IPS DF 4.7 (cell line): Measurements from ENCODE around the gene BDKRB1.

Experiments used
- DNase-seq: peaks from one replicate; pipeline ENCODE4 v3.0.0-alpha.2; 2013; ENCODE audit warnings: low spot score; ENCODE audit errors: extremely low read depth

Gene BDKRB1

DNA sequence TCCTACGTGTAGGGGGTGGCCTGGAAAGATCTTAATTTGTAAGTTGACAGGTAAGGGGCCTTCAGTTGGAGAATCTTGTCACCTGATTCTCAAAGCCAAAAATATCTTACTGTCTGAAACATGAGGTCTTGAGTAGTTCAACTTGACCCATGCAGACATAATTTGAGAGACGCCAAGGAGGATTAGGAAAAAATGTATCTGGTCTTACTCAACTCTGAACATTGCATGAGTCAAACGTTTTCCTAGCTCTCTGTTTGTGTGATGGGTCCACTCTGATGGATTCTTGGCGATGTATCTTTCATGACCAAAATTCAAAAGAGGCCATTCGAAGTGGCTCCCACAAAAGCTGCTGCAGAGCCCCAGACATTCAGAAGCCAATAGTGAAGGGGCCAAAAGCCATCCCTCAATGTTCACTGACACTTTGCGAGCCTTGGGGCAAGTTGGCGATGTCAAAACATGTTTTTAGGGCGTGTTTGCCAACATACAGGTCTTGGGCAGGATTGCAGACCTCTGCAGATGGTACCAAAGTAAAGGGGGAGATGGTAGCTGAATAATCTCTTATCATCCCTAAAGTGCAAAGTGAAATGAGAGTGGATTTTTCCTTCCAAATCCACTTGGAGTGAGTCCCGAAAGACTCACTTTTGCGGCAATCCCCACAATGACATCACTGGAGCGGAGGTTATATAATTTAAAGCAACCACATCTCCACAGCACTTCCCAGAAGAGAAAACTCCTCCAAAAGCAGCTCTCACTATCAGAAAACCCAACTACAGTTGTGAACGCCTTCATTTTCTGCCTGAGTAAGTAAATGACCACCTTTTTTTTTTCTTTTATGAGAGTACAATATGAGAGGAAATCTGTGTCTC, at the start of gene BDKRB1:
BDKRB1 (plus strand) TSS at position 710 of the 866 bp plus-strand sequence. CDS start 7,473 bp downstream, outside the sequence.
- DNase-seq: no peak

DNA sequence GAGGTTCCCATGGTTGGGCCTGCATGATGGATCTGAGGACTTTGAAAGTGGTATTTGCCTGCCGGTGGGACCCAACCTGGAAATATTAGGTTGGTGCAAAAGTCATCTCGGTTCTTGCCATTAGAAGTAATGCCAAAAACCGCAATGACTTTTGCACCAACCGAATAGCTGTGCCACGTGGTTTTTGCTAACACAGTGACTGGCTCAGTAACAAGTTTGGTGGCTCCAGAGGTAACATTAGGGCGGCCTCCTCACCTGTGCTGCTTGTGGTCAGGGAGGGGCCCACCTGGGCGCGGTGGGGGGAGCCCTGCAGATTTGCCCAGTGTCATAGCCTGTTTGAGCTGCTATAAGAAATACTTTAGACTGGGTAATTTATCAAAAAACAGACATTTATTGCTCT, 49.5 kb upstream of the BDKRB1 start:
- DNase-seq: no peak

DNA sequence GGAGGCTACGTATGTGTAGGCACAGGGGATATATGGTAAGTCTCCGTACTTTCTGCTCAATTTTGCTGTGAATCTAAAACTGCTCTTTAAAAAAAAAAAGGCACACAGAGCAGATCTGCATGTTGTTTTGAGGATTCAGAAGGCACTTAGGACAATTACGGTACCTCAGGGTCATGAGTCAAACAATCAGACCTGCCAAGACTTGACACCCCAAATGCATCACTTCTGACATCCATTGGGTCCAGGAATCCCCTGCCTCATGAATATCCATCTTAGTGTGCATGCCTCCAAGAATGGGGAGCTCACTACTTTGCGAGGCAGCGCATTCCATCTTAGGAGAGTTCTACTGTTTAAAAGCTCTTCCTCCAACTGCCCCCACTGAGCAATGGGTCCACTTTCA, 48.3 kb upstream of the BDKRB1 start:
- DNase-seq: no peak

DNA sequence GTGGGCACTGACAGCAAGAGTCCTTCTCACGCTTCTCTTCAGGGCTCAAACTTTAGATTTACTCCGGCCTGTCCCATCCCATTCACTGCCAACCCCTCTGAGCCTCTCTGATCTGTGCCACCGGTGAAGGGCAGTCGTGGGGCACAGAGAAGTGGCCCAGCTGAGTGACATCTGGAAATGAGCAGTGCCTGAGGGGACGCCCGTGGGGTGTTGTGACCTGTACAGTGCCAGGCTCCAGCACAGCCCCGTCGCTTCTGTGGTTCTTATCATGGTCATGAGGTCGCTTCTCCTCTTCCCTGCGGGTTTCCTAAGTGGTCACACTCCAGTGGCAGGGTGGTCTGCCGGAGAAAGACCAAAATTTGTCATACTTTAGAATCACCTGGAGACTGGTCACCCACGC, 47.3 kb upstream of the BDKRB1 start:
- DNase-seq: no peak

DNA sequence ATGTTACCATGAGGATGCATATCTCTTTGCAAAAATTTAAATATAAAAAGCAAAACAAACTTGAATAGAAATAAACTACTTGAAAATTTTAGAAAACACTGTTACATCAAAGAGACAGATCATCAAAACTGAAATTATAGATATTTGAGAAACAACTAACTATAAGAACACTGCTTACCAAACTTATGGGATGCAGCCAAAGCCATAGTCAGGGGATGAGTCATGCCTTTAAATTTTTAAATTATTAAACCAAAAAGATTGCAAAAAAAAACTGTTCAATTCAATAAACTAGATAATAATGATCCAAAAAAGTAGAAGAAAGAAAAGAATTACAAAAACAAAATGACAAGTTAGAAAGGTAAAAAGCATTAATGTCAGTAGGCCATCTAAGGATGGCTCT, 43.9 kb upstream of the BDKRB1 start:
- no peak for DNase-seq

DNA sequence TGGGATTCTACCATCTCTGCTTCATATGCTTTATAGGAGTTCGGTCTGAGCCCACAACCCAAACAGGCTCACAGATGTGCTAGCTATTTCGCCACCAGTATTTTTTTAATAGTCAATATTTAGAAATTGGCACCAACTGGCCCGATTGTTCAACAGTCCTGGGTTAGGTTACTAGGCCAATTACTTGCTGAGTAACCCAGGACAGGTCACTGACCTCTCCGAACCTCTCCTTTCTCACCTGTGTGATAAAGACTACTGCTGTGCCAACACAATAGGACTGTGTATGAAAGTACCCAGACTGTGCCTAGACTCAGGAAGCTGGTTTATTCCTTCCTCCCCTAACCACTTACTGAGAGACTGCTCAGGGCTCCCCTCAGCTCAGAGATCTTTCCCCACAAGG, 43.1 kb upstream of the BDKRB1 start:
- DNase-seq: no peak

DNA sequence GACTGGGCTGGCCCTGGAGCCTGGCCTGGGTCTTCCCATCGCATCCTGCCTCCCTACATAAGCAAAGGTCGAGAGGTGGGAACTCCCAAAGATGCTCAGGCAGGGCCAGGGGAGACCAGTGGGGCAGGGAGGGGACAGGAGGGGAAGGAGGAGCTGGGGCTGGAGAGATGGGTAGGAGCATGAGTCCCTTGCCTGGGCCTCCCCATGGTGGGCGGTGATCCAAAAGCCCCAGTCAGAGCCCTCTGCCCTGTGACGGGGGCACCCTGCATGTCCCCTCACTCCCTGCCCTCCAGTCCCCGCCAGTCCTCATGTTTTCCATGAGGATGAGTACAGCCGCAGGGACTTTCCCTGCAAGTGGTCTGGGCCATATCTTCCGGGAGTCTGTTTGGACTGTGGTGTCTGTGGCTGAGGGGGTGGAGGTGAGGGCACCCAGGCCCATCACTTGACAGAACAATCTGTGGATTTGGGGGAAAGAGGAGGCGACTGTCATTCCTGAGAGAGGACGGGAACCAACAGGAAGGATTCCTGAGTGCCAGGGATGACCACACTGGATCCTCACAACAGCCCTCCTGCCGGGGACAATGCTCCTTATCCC, 42.0 kb upstream of the BDKRB1 start:
- DNase-seq: no peak

DNA sequence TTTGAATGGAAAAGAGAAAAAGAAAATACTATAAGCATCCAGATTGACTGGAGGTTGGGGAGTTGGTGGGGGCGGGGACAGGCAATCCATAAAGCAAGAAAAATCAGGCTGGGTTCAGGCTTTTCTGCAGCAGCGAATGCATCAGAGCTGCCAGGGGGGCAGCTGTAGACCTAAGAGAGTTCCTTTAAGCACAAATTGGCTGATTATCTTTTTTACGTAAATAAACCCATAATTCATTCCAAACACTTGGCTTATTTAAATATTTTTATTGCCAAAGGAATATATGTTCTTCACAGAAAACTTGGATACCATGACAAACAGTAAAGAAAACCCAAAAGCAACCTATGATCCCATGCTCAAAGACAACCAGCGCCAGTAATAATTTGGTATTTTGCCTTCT, 41.2 kb upstream of the BDKRB1 start:
- DNase-seq: no peak

DNA sequence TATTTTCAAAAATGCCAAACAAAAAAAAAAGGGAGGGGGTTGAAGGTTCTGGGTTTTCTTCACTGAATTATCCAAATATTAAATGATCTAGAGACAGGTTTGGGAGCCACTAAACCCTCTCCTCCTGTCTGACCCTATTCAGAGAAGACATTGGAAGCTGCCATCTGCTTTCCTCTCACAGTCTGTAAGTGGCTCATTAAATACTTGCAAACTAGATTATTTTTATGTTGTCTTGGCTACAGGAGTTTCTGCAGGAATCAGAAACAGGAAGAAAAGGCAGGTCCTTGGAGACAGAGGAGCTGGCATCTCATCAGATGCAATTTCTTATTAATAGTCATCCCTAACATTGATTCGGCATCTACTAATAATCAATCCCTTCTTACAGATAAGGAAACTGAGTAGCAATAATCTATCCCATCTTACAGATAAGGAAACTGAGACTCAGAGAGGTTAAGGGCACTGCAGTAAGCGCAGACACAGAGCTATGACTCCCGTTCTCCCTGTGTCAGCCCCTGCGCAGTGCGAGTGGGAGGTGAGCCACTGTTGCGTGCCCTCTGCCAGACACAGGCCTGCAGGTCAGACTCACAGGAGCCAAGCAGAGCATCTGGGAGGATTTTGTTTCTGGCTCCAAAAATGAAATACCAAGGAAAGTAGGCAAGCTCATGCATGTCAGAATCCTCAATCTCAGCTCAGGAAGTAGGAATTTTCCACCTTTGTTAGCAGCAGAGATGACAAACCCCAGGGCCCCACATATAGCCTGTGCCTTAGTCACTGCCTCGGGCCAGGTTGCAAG, 40.4 kb upstream of the BDKRB1 start:
- no peak for DNase-seq

DNA sequence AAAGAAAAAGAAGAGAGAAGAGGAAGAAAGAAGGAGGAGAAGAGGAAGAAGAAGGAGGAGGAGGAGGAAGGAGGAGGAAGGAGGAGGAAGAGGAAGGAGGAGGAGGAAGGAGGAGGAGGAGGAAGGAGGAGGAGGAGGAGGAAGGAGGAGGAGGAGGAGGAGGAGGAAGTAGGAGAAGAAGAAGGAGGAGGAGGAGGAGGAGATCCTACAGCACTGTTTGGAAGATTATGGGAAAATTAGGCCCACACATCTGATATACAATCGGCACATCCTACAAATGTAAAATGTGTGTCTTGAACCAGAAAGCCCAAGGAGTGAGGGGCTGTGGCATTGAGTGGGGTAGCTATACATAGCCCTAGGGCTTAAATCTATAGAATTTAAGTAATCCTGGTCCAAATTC, 39.4 kb upstream of the BDKRB1 start:
- no peak for DNase-seq

DNA sequence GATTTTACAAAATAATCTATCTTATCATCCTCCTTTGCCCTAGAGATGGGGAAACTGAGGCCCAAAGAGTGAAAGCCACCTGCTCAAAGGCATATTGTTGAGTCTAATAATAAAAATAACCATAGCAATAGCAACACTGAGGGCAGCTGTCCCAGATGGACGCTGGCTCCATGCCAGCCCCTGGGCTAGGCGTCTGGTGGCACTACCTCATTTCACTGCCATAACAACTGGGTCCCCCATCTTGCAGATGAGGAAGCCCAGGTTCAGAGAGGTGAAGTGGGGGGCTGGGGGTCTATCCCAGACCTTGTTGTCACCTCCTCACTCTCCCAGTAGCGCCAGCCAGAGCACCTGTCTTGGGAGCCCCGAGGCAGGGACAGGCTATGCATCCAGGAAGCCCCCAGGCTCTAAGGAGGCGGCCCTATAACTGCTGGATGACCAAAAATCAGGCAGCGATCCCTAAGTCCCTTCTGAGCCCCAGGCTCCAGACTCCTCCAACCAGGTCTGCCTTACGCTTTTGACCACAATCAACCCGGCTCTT, 38.6 kb upstream of the BDKRB1 start:
- DNase-seq: no peak

DNA sequence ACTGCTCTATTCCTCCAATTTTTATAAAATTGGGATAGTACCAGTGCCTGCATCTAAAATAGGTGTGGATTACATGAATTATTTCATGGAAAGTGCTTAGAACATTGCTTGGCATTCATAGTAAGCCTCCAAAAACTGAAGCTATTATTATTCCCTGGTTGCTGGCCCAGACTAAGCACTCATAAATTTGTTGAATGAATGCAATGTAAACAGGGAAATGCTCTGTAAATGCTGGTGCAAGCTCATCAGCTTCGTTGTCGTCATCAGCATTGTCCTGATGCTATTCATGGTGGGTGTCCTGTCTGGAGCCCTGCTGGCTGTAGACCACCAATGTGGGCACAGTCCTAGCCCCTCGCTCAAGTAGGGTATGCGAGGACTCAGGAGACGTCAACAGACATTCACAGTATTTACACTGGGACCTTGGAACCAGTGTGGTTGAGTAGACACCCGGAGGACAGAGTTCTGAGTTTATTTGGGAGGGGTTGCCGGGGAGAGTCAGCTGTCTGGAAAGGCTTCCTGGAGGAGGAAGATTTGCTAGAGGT, 34.8 kb upstream of the BDKRB1 start:
- no peak for DNase-seq

DNA sequence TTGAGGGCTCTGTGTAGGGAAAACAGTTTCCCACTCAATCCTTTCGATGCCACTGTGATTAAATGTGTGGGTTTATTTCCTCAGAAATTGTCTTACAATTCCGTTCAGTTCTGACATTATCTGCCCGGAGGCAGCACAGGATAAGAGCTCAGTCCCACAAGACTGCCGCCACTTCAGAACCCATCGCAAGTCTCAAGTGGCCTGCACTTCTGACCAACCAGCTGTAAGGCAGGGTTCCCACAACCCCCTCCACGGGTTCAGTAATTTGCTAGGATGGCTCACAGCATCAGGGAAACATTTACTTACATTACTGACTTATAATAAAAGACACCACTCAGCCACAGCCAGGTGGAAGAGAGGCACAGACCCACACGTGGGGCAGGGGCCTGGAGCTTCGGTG, 34.2 kb upstream of the BDKRB1 start:
- no peak for DNase-seq

DNA sequence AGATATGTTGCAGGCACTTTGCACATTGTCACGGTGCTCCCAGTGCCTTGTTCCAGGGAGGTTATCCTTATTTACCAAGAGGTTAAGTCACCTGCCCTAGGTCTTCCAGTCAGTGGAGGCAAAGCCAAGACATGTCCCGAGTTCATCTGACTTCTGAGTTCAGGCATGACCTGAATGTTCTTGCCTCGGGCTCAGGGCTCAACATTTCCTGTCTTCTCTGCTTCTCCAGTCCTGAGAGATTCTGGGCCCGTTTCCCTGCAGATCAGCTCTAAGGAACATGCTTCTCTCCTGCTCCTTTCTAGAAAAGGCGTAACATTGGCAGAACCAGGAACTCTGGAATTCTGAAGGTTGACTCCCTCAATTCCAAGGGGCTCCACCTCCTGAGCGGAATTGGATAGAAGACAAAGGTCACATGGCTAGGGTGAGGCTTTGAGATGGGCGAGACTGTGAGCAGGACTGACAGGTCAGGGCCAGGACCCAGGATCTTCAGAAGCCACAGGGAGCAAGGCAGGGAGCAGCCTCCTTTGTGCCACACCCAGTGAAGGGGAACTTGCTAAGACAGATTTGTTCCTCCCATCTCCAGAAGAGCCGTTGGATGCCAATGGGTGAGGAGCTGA, 31.4 kb upstream of the BDKRB1 start:
- DNase-seq: no peak

DNA sequence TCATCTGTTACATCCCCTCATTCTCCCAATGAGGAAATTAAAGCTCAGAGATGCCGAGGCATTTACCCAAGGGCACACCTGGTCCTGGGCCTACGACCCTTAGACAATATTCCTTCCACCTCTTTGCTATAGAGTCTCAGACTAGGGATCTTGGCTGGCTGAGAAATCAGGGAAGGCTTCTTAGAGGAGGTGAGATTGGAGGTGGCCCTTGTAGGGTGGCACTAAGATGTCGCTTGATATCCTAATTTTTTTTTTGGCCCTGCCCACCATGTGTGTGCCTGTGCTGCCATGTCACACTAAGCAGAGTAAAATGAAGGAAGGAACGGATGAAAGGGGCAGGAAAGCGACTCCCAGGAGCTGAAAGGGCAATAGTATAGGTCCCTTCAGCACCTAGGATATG, 30.8 kb upstream of the BDKRB1 start:
- no peak for DNase-seq

DNA sequence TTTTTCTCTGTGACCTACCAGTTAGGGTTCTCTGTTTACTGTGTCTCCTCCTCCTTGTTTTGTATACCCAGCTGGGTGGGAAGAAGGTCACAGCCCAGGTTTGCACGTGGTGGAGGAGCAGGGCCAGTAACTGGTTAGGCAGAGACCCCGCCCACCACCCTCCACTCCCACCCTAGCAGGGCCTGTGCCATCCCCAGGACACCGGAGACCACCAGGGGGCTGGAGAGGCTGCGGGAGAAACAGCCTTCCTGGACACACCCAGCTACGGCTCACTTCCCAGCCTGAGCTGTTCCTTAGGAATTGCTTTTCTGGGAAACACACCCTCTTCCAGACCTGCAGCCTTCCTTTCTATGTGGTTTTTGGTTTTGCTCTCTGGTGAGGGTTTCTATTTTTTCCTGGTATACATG, 30.3 kb upstream of the BDKRB1 start:
- DNase-seq: no peak

DNA sequence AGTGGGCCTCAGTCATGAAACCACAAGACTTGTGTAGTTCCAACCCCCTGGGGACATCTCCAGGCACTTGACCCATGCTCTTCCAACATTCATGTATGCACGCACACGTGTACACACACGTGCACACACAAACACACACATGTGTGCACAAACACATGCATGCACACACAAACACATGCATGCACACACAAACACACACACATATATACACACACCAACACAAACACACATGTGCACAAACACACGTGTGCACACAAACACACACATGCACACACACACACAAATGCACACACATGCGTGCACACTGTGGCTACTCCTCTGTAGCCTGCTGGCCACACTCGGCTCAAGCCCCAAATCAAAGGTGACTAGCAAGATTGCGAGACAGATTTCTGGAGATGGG, 28.6 kb upstream of the BDKRB1 start:
- no peak for DNase-seq

DNA sequence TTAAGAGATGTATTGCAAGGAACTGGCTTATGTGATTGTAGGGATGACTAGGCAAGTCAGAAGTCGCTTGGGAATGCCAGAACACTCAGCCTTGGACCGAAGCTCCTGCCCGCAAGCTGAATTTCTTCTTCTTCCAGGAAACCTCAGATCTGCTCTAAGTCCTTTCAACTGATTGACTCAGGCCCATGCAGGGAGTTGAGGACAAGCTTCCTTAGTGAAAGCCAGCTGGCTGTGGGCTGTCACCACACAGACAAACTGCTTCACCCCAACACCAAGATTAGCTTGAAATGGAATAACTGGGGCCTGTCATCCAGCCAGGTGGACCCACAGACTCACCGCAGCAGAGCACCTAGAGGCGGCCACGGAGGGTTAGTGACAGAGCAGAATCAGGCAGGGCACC, 26.7 kb upstream of the BDKRB1 start:
- no peak for DNase-seq

DNA sequence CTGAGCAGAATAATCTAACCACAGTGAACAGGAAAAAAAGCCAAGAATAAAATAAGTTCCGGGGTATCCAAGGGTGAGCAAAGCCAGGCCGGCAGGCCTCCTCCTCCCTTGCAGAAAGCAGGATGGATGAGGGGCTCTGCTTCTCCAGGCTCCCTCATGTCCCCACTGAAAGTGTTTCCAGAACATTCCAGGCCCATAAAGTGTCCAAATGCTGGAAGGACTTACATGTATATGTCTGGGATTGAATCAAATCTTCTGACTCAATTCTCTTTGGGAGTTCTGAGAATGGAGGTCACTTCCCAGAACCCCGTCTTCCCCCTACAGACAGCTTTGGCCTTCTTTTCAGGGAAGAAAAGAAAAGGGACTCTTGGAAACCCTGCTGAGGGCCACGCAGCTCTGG, 25.0 kb upstream of the BDKRB1 start:
- no peak for DNase-seq

DNA sequence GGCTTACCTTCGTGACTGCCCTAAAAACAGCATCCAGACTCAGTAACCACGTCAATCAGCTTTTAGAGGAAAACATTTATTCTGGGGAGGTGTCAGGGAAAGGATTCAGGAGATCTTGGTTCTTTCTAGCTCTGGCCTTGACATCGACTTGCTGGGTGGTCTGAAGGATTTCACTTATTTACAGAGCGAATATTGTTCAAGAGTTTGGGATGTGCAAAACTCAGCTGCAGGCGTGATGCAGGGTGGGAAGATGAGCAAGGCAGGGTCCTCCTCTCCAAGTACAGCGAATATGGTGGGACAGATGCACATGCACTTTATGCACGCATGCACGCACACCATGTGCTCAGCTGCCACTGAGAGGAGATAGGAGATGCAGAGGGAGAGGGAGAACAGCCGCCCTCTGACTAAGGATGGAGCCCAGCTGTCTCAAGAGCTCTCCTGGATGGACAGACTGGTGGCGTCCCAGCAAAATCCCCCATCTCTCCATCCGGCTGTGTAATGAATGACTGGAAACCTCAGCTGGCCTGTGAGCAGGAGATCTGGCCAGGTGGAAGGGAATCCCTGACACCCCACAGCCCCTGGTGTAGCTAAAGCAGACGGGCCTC, 24.4 kb upstream of the BDKRB1 start:
- no peak for DNase-seq

DNA sequence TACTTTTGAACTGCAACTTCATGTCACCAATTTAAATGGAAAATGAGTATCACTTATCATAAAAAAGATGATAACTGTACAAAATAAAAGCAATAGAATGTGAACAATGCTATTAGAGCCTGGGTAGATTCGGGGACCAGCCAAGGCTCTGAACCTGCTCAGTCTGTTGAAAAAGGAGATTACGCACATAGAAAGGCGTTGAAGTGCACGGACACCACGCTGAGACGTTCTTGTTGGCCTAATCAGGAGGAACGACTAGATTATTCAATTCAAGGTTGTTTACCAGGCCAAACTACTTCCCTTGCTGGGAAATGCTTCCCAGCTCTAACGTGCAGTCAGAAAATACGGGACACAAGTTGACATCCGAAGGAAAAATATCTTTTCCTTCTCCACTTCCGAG, 23.5 kb upstream of the BDKRB1 start:
- DNase-seq: no peak
